GM18868 (cell line): Measurements from ENCODE around the gene MEI4.
A peak's percentile ranks its signal among the peaks of the same experiment; 100 is the strongest.
"Not testable (repeated sequence)": the region's sequence is repeated elsewhere in the genome, so short reads cannot be mapped to it uniquely, and the experiment has no call there.

Experiments
- ATAC-seq: cut with Tn5 transposase; IDR thresholded peaks from one replicate; pipeline ENCODE4 v1.9.1; 2021; ENCODE audit warnings: mild to moderate bottlenecking, moderate library complexity; ENCODE audit not compliant: unreplicated experiment

MEI4 gene

GRCh38 chr6:77674211-77674610, 21.4 kb downstream of the MEI4 start:
- ATAC-seq, result no peak

GRCh38 chr6:77678048-77678447, 25.2 kb downstream of the MEI4 start:
- ATAC-seq, result no peak

GRCh38 chr6:77683515-77683914, 30.7 kb downstream of the MEI4 start:
- ATAC-seq, result no peak

GRCh38 chr6:77686931-77687330, 34.1 kb downstream of the MEI4 start:
- ATAC-seq, result no peak

GRCh38 chr6:77688649-77689048, 35.8 kb downstream of the MEI4 start:
- no peak for ATAC-seq

- not testable (repeated sequence) for ATAC-seq
Observed at GRCh38 chr6:77700095-77700494, 47.3 kb downstream of the MEI4 start.

GRCh38 chr6:77707603-77708002, 54.8 kb downstream of the MEI4 start:
- ATAC-seq, result no peak

- no peak for ATAC-seq
Observed at GRCh38 chr6:77715588-77715987, 62.7 kb downstream of the MEI4 start.

GRCh38 chr6:77716311-77716710, 63.5 kb downstream of the MEI4 start:
- ATAC-seq, result no peak

- ATAC-seq, result not testable (repeated sequence)
Observed at GRCh38 chr6:77736010-77736409, 83.2 kb downstream of the MEI4 start.

- peak; percentile 50 for ATAC-seq
Observed at GRCh38 chr6:77740380-77740779, 87.5 kb downstream of the MEI4 start.

GRCh38 chr6:77752156-77752555, 99.3 kb downstream of the MEI4 start:
- ATAC-seq, result not testable (repeated sequence)

GRCh38 chr6:77762386-77762785, 109.5 kb downstream of the MEI4 start:
- no peak for ATAC-seq

- no peak for ATAC-seq
Observed at GRCh38 chr6:77763124-77763523, 110.3 kb downstream of the MEI4 start.

GRCh38 chr6:77764364-77764763, 111.5 kb downstream of the MEI4 start:
- no peak for ATAC-seq

GRCh38 chr6:77773157-77773822, 120.5 kb downstream of the MEI4 start:
- ATAC-seq, result no peak

GRCh38 chr6:77774457-77774856, 121.6 kb downstream of the MEI4 start:
- ATAC-seq, result no peak

- ATAC-seq, result no peak
Observed at GRCh38 chr6:77776441-77776840, 123.6 kb downstream of the MEI4 start.

GRCh38 chr6:77778527-77778926, 125.7 kb downstream of the MEI4 start:
- no peak for ATAC-seq

GRCh38 chr6:77786935-77787629, 134.2 kb downstream of the MEI4 start:
- no peak for ATAC-seq

GRCh38 chr6:77796824-77797809, 144.3 kb downstream of the MEI4 start:
- ATAC-seq, result no peak
